SW 1271 (cell line): Measurements from ENCODE around the gene ANGPTL1.
A peak's percentile ranks its signal among the peaks of the same experiment; 100 is the strongest.
"Not testable (repeated sequence)": the region's sequence is repeated elsewhere in the genome, so short reads cannot be mapped to it uniquely, and the experiment has no call there.

Experiments
- DNase-seq, 2 experiments: peaks; one replicate each; lab custom pipeline; 2025; lab: John Stamatoyannopoulos, UW

ANGPTL1 gene

GRCh38 chr1:178864326-178864725 lies 6.6 kb downstream of the ANGPTL1 start:
- DNase-seq: no peak

- DNase-seq: no peak
These were observed 8.0 kb downstream of the ANGPTL1 start for GRCh38 chr1:178862864-178863263.

- DNase-seq: no peak
These were observed 8.5 kb downstream of the ANGPTL1 start for GRCh38 chr1:178862416-178862815.

GRCh38 chr1:178857126-178857525 lies 13.8 kb downstream of the ANGPTL1 start:
- no peak for DNase-seq

GRCh38 chr1:178849918-178850317 lies 21.0 kb downstream of the ANGPTL1 start:
- DNase-seq: no peak

GRCh38 chr1:178847919-178848318 lies 23.0 kb downstream of the ANGPTL1 start:
- not testable (repeated sequence) for DNase-seq

GRCh38 chr1:178847396-178847849 lies 23.5 kb downstream of the ANGPTL1 start:
- DNase-seq: peak in 1 of 2 experiments; percentile 5

GRCh38 chr1:178846306-178846705 lies 24.6 kb downstream of the ANGPTL1 start:
- no peak for DNase-seq

- DNase-seq: no peak
These were observed 26.4 kb downstream of the ANGPTL1 start for GRCh38 chr1:178844436-178844835.

- DNase-seq: no peak
These were observed 45.7 kb downstream of the ANGPTL1 start for GRCh38 chr1:178825167-178825566.

- DNase-seq: no peak
These were observed 49.6 kb downstream of the ANGPTL1 start for GRCh38 chr1:178821134-178821866.

GRCh38 chr1:178819123-178819522 lies 51.8 kb downstream of the ANGPTL1 start:
- DNase-seq: no peak

- DNase-seq: no peak
These were observed 52.5 kb downstream of the ANGPTL1 start for GRCh38 chr1:178818416-178818815.

GRCh38 chr1:178810585-178810984 lies 60.3 kb downstream of the ANGPTL1 start:
- DNase-seq: no peak

GRCh38 chr1:178808529-178808928 lies 62.3 kb downstream of the ANGPTL1 start:
- no peak for DNase-seq

- no peak for DNase-seq
These were observed 64.1 kb downstream of the ANGPTL1 start for GRCh38 chr1:178806665-178807300.

GRCh38 chr1:178802873-178803272 lies 68.0 kb downstream of the ANGPTL1 start:
- DNase-seq: no peak
